Occipital lobe (tissue), 3 donors: ENCODE results near the gene GOLGA6L4. TPM values are rescaled to one million over a fixed set of nuclear protein-coding genes. Genes with fewer than 3 reads are reported as not detected.
"Not testable (repeated sequence)": the region's sequence is repeated elsewhere in the genome, so short reads cannot be mapped to it uniquely, and the experiment has no call there.

Source experiments
- DNase-seq: peaks from one replicate; lab custom pipeline; 2025; lab: John Stamatoyannopoulos, UW
- small RNA-seq: library from RNA; depleted of rRNA; stranded (forward); fragments of <200 nt; gene quantifications from one replicate; pipeline ENCODE3, GENCODE V24; 2014
- total RNA-seq: library from RNA; depleted of rRNA; stranded (reverse); fragments of >200 nt; gene quantifications from one replicate; pipeline ENCODE4 v1.2.3, GENCODE V29; 2014

GOLGA6L4 gene
- total RNA-seq: 3.4 TPM

- DNase-seq: not testable (repeated sequence)
Measured at GRCh38 chr15:84235573-84235972, at the start of gene GOLGA6L4. Gene GOLGA6L4 (plus strand): TSS chr15:84235773. CDS start chr15:84235835, 62 bp downstream.

- not testable (repeated sequence) for DNase-seq
Measured at GRCh38 chr15:84192982-84193381, 42.6 kb upstream of the GOLGA6L4 start.

- DNase-seq: not testable (repeated sequence)
Measured at GRCh38 chr15:84195603-84196002, 40.0 kb upstream of the GOLGA6L4 start.

GRCh38 chr15:84196530-84197188 is 38.9 kb upstream of the GOLGA6L4 start:
- not testable (repeated sequence) for DNase-seq

- not testable (repeated sequence) for DNase-seq
Measured at GRCh38 chr15:84199865-84200264, 35.7 kb upstream of the GOLGA6L4 start.

- not testable (repeated sequence) for DNase-seq
Measured at GRCh38 chr15:84246441-84246840, 10.9 kb downstream of the GOLGA6L4 start.

Small RNA genes lying within 50 kb of the gene (small RNA-seq; reads per million reads assigned to genes)
- gene RN7SL331P (not detected), gene UBE2Q2P8 (not detected)
